B cell (primary cell): ENCODE results near the gene SYNJ2.

ENCODE experiments used
- CTCF ChIP-seq: fragments of 200-600 bp; IDR thresholded peaks from one replicate; pipeline ENCODE4 v1.8.0; 2022; ENCODE audit warnings: antibody characterized with exemption, mild to moderate bottlenecking
- EZH2 ChIP-seq: IDR thresholded peaks from 2 replicates; pipeline ENCODE4 v1.6.1; 2012; ENCODE audit warnings: borderline replicate concordance, low read depth, mild to moderate bottlenecking, moderate library complexity, low read length; ENCODE audit not compliant: insufficient read depth, poor library complexity, severe bottlenecking

GRCh38 chr6:157962601-157963302, 18.9 kb upstream of the SYNJ2 start:
- TF ChIP-seq CTCF (no peak), EZH2 (no peak)
